Activated CD8-positive, alpha-beta memory T cell treated with anti-CD3 and anti-CD28 coated beads for 4 hours (primary cell): ENCODE measurements around the gene TMBIM6.
"Not testable (repeated sequence)": the region's sequence is repeated elsewhere in the genome, so short reads cannot be mapped to it uniquely, and the experiment has no call there.

Experiments
- DNase-seq, 2 donors: peaks; one replicate each; pipeline ENCODE4 v3.0.0-alpha.2; 2020; ENCODE audit warnings: low read depth in 2 of 2

The TMBIM6 gene

DNA sequence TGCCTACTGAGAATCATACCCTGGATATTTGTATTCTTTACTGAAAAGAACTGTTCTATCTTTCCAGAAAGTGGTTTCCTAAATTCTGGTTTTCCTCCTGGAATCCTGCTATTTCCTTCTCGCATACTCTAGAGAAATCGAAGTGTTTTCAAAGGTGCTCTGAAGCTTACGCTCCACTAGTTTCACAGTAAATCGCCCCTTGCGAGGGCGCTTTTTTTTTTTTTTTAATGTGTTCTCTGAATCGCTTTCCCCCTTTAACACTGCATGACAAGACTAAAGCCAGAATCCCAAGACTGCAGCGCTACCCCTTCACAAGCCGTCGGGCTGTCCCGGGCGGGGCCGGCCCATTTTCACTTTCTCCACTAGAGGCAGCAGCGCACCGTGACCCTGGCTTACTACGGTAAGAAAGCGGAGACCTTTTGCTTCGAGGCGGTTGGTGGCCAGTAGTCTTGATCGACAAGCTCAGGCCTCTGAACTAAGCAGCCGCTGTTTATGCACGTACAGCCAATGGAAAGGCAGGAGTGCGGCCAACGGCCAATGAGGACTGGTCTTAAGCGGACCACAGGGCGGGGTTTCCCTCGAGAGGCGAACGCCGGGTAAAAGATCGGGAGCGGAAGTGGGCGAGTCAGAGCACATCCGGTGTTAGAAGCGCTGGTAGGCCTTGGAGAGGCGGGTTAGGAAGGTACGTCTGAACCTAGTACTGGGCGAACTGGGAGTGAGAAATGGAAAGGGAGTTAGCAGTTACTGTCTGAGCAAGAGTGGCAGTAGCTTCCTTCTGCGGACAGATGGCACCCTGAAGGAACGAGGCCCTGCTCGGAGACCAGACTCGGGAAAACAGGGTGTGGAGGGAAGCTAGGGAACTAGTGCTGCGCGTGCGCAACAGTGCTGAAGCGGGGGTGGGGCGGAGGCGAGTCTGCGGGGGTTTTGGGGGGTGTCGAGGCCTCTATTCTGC is at the start of gene TMBIM6:
Gene TMBIM6, plus strand, starts transcription at position 628 of the 952 bp plus-strand sequence. CDS start 10,937 bp downstream, outside the sequence.
- DNase-seq = peak; percentile 96 to 99

- no peak for DNase-seq
These were observed 48.5 kb upstream of the TMBIM6 start for GRCh38 chr12:49692851-49693250.

GRCh38 chr12:49693931-49694444 is 47.4 kb upstream of the TMBIM6 start:
- no peak for DNase-seq

DNA sequence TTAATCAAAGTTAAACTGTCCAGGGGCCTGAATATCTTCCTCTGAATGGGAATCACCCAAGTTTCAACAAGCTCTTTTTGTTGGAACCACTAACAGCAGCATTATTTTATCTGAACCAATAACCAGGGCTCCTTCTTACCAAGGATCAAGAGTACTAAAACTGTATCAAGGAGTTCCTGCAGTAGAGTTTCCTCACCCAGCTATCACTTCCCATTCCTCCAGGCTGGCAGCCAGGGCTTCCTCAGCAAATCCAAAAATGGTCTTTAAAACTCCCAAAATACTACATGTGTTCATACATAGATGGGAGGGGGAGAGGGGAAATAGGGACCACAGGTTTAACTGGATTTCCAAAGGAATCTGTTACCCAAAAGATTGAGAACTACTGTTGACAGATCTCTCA is 44.6 kb upstream of the TMBIM6 start:
- no peak for DNase-seq

- no peak for DNase-seq
These were observed 43.5 kb upstream of the TMBIM6 start for GRCh38 chr12:49697808-49698207.

- peak in 1 of 2 donors; percentile 23 for DNase-seq
These were observed 42.5 kb upstream of the TMBIM6 start for GRCh38 chr12:49698619-49699545.

DNA sequence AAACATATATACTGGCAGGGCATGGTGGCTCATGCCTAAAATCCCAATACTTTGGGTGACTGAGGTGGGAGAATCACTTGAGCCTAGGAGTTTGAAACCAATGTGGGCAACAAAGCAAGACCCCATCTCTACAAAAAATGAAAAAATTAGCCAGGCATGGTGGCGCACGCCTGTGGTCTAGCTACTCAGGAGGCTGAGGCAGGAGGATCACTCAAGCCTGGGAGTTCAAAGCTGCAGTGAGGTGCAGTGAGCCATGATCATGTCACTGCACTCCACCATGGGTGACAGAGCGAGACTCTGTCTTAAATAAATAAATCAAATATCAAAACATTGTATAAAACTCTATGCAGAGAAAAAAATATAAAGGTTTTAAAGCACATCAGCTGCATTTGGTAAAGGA is 39.3 kb upstream of the TMBIM6 start:
- DNase-seq = no peak

GRCh38 chr12:49702676-49703215 is 38.6 kb upstream of the TMBIM6 start:
- DNase-seq = no peak

DNA sequence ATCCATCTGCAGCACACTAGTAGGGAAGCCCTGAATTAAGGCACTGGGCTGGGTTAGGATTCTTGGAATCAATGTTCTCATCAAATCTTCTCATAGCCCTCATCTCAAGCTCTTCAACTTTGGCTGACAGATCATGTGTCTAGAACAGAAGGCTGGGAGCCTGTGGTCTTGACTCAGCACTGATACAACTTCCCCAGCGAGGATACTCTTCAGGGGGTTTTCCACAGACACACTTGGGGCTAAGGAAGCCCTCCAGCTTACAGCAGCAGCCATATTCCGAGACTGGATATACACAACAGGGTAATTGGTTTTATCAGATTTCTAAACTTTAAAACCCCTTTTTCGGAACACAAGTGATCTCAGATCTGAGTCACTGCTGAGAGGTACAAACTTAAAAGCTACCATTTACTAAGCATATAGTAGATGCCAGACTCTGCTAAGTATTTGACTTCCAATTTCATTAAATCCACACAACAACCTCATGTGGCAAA is 37.7 kb upstream of the TMBIM6 start:
- no peak for DNase-seq

DNA sequence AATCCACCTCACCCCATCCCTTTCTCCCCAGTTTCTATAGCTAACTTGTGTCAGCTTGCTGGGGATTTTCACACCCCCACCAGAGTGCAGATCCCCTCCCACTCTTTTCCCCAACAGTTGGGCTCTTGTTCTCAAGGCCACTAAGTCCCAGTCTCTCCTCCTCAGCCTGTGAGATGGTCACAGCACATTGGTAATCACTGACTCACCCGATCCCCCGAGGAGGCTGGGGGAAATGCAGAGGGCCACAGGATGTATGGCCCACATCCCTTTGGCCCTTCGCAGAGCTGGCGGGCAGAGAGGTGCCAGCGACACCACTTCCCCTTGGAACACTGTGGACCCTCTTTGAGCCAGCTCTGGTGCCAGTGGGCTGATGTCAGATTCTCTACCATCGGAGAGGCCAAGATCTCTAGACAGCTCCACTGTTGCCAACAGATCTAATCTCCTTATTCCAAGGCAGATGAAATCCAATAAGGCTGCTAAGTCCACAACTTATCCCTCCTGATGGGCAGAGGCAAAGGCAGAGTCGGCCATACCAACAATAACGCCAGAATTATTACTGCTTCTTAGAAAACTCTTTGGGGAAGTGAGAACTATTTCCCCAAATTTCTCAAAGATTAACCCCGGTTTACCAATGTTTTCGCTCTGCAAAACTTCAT is 35.8 kb upstream of the TMBIM6 start:
- DNase-seq = no peak

GRCh38 chr12:49706351-49707127 is 34.8 kb upstream of the TMBIM6 start:
- DNase-seq = no peak

- peak; percentile 96 to 97 for DNase-seq
These were observed 34.1 kb upstream of the TMBIM6 start, which contains the start of gene FMNL3 for GRCh38 chr12:49707128-49707811. TSS of gene FMNL3 (minus strand) at chr12:49707405. CDS start at chr12:49707180, 225 bp downstream.

DNA sequence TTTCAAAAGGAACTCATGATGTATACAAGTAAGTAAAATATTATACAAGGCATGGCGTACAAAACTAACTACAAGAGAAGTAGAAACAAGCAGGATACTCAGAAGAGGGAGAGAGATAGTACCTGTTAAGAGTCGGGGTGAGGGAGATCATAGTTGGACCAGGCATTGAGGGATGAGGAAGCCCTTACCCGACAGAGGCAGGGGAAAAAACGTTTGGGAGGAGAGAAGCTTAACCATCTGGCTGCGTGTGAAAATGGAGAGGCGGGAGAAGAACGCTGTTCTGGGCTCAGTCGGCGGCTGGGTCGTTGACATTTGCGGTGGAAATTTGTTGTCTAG is 33.6 kb upstream of the TMBIM6 start:
- DNase-seq = no peak

GRCh38 chr12:49708851-49709250 is 32.5 kb upstream of the TMBIM6 start:
- no peak for DNase-seq

DNA sequence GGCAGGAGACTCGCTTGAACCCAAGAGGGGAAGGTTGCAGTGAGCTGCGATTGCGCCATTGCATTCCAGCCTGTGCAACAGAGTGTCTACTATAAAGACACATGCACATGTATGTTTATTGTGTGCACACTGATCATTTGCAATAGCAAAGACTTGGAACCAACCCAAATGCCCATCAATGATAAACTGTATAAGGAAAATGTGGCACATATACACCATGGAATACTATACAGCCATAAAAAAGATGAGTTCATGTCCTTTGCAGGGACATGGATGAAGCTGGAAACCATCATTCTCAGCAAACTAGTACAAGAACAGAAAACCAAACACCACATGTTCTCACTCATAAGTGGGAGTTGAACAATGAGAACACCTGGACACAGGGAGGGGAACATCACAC is 27.4 kb upstream of the TMBIM6 start:
- DNase-seq = not testable (repeated sequence)

DNA sequence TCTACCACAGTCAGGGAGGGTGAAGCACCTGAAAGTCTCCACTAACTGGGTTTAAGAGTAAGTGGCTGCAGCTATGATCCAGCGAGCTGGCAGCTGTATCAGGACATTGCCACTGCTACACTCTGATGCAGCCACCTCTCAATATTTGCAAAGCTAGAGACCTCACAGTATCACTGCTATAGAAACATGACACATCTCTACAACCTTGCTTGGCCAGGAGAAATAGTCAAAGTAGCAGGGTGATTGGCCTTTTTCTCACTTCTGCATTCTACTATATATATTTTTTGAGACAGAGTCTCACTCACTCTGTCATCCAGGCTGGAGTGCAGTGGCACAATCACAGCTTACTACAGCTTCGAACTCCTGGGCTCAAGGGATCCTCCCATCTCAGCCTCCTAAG is 24.8 kb upstream of the TMBIM6 start:
- DNase-seq = no peak

DNA sequence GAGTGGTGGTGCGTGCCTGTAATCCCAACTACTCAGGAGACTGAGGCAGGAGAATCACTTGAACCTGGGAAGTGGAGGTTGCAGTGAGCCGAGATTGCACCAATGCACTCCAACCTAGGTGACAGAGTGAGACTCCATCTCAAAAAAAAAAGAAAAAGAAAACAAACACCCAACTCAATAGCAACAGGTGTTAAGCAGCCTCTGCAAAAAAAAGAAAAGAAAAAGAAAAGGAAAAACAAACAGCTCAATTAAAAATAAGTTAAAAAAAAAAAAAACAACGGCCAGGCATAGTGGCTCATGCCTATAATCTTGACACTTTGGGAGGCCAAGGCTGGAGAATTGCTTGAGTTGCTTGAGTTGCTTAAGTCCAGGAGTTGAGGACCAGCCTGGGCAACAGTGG is 23.6 kb upstream of the TMBIM6 start:
- not testable (repeated sequence) for DNase-seq

- no peak for DNase-seq
These were observed 21.1 kb upstream of the TMBIM6 start for GRCh38 chr12:49720214-49720613.

GRCh38 chr12:49721355-49721754 is 20.0 kb upstream of the TMBIM6 start:
- DNase-seq = not testable (repeated sequence)

DNA sequence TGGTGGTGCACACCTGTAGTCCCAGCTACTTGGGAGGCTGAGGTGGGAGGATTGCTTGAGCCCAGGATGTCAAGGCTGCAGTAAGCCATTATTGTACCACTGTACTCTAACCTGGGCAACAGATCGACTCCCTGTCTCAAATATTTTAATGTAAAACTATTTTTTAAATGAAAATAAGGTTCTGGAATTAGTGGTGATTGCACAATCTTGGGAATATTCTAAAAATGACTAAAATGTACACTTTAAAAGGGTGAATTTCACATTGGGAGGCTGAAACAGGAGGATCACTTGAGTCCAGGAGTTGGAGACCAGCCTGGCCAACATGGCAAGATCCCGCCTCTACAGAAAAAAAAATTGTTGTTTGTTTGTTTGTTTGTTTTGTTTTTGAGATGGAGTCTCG is 12.9 kb upstream of the TMBIM6 start:
- no peak for DNase-seq
